Liver (tissue), 9 donors: ENCODE data around the gene CFAP44. TPM values are rescaled to one million over a fixed set of nuclear protein-coding genes. Genes with fewer than 3 reads are reported as not detected.

Experiments used
- DNase-seq: peaks from one replicate; pipeline ENCODE4 v3.0.0-alpha.2; 2017; ENCODE audit warnings: low spot score
- H3K27ac ChIP-seq, 2 donors: one replicate each; pipeline ENCODE4 v1.7.0; 2013; ENCODE audit warnings: inconsistent platforms in 2 of 2, low read length in 2 of 2, control low read depth in 1 of 2, low read depth in 1 of 2, mild to moderate bottlenecking in 1 of 2
- H3K27me3 ChIP-seq, 4 donors: one replicate each; pipeline versions ENCODE4 v1.6.1 to v1.7.0; 2013; ENCODE audit warnings: low read length in 3 of 4, inconsistent platforms in 1 of 4, mild to moderate bottlenecking in 1 of 4, moderate library complexity in 1 of 4; ENCODE audit not compliant: control insufficient read depth in 4 of 4, insufficient read depth in 4 of 4
- H3K36me3 ChIP-seq, 4 donors: one replicate each; pipeline versions ENCODE4 v1.6.1 to v1.7.0; 2013; ENCODE audit warnings: low read length in 3 of 4, mild to moderate bottlenecking in 3 of 4, low read depth in 1 of 4, moderate library complexity in 1 of 4; ENCODE audit not compliant: control insufficient read depth in 4 of 4, insufficient read depth in 3 of 4
- H3K4me1 ChIP-seq, 4 donors: one replicate each; pipeline versions ENCODE4 v1.6.1 to v1.7.0; 2013; ENCODE audit warnings: low read length in 3 of 4, mild to moderate bottlenecking in 3 of 4, moderate library complexity in 1 of 4; ENCODE audit not compliant: control insufficient read depth in 4 of 4, insufficient read depth in 4 of 4
- H3K4me3 ChIP-seq, 3 donors: one replicate each; pipeline versions ENCODE4 v1.6.1 to v1.7.0; 2013; ENCODE audit warnings: low read length in 3 of 3, control low read depth in 1 of 3, low read depth in 1 of 3, mild to moderate bottlenecking in 1 of 3
- H3K9ac ChIP-seq, 2 donors: one replicate each; pipeline ENCODE4 v1.7.0; 2013; ENCODE audit warnings: low read length in 2 of 2, mild to moderate bottlenecking in 2 of 2, moderate library complexity in 2 of 2, control low read depth in 1 of 2, low read depth in 1 of 2
- H3K9me3 ChIP-seq, 4 donors: one replicate each; pipeline versions ENCODE4 v1.6.1 to v1.7.0; 2013; ENCODE audit warnings: low read length in 3 of 4; ENCODE audit not compliant: control insufficient read depth in 4 of 4
- EGR1 ChIP-seq, 2 donors: IDR thresholded peaks; 2 replicates each; pipeline ENCODE4 v1.6.1; 2016 to 2018; ENCODE audit warnings: antibody characterized with exemption in 2 of 2, low read depth in 2 of 2
- FOXA1 ChIP-seq: IDR thresholded peaks from 2 replicates; pipeline ENCODE4 v1.6.1; 2016; ENCODE audit warnings: antibody characterized with exemption
- FOXA2 ChIP-seq: IDR thresholded peaks from 2 replicates; pipeline ENCODE4 v1.6.1; 2016; ENCODE audit warnings: antibody characterized with exemption
- GABPA ChIP-seq, 2 donors: IDR thresholded peaks in 1 of 2; conservative IDR thresholded peaks in 1 of 2; 2 replicates each; pipeline ENCODE4 v1.6.1; 2016; ENCODE audit warnings: antibody characterized with exemption in 2 of 2, mild to moderate bottlenecking in 1 of 2, moderate library complexity in 1 of 2
- HNF4A ChIP-seq, 2 donors: conservative IDR thresholded peaks; 2 replicates each; pipeline ENCODE4 v1.6.1; 2016; ENCODE audit warnings: antibody characterized with exemption in 2 of 2, mild to moderate bottlenecking in 2 of 2
- HNF4G ChIP-seq: IDR thresholded peaks from 2 replicates; pipeline ENCODE4 v1.6.1; 2016; ENCODE audit warnings: antibody characterized with exemption
- JUND ChIP-seq, 2 donors: IDR thresholded peaks; 2 replicates each; pipeline ENCODE4 v1.6.1; 2016; ENCODE audit warnings: antibody characterized with exemption in 2 of 2
- NR2F2 ChIP-seq: IDR thresholded peaks from 2 replicates; pipeline ENCODE4 v1.6.1; 2016; ENCODE audit warnings: antibody characterized with exemption
- RAD21 ChIP-seq, 2 donors: IDR thresholded peaks; 2 replicates each; pipeline ENCODE4 v1.6.1; 2016; ENCODE audit warnings: antibody characterized with exemption in 2 of 2, mild to moderate bottlenecking in 2 of 2
- RXRA ChIP-seq, 2 donors: IDR thresholded peaks; 2 replicates each; pipeline ENCODE4 v1.6.1; 2017 to 2018; ENCODE audit warnings: antibody characterized with exemption in 2 of 2, mild to moderate bottlenecking in 1 of 2
- SP1 ChIP-seq: IDR thresholded peaks from 2 replicates; pipeline ENCODE4 v1.6.1; 2018; ENCODE audit warnings: antibody characterized with exemption, mild to moderate bottlenecking
- TAF1 ChIP-seq: conservative IDR thresholded peaks from 2 replicates; pipeline ENCODE4 v1.6.1; 2016; ENCODE audit warnings: antibody characterized with exemption, mild to moderate bottlenecking
- WGBS: extraction: QIAGEN DNeasy Blood & Tissue Kit; methylation state at CpG from one replicate; pipeline ENCODE4 v1.1.7; 2013; 5-methylcytosine and 5-hydroxymethylcytosine counted together
- polyA plus RNA-seq, 2 donors: library from polyadenylated mRNA; stranded (reverse) in 1 of 2; unstranded in 1 of 2; fragments of 200-250 nt in 1 of 2; fragments of >200 nt in 1 of 2; fragmentation: Nextera tagmentation in 1 of 2; extraction: Ambion mirVana in 1 of 2; gene quantifications; one replicate each; pipeline versions ENCODE4 v1.2.1 to v1.2.3, GENCODE V29; 2013 to 2015
- total RNA-seq, 2 donors: library from RNA; depleted of rRNA; stranded (reverse); fragments of >200 nt; gene quantifications; one replicate each; pipeline ENCODE4 v1.2.3, GENCODE V29; 2014
- TF ChIP-seq, protein P1 (sequence below): IDR thresholded peaks from 2 replicates; pipeline ENCODE4 v1.6.1; 2016; ENCODE audit warnings: antibody characterized with exemption
- TF ChIP-seq, protein P2 (sequence below): IDR thresholded peaks from 2 replicates; pipeline ENCODE4 v1.6.1; 2016; ENCODE audit warnings: antibody characterized with exemption, mild to moderate bottlenecking
- TF ChIP-seq, protein P3 (sequence below): IDR thresholded peaks from 2 replicates; pipeline ENCODE4 v1.6.1; 2016; ENCODE audit warnings: antibody characterized with exemption
- TF ChIP-seq, protein P4 (sequence below): IDR thresholded peaks from 2 replicates; pipeline ENCODE4 v1.6.1; 2016; ENCODE audit warnings: antibody characterized with exemption
- TF ChIP-seq, protein P5 (sequence below): fragments of 150-350 bp; IDR thresholded peaks from 2 replicates; pipeline ENCODE4 v1.5.1; 2017; ENCODE audit warnings: improper control_type of control experiment, low read depth, low read length; ENCODE audit not compliant: missing input control
- donor health status: healthy.
- donor health status: healthy.
- donor health status: healthy.
- donor health status: healthy.
- donor health status: healthy.

CFAP44 gene
- total and polyA plus RNA-seq, 4 donors = 0.56 to 7.6 (median 1.1) TPM

DNA sequence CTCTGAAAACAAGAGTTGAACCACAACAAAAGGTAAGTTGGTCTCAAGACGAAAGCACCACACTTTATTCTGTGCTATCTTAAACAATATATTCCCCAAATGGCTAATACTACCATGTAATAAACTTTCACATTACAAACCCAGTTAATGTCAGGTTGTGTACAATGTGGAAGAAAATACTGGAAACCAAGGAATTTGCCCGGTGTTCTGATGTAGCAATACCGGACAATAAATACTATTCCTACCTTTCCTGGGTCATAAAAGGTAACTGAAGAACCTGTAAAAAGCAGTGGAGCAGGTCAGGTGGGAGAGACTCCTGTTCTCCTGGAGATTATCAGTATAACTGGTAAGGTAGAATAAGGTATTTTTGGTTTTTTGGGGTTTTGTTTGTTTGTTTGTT, 3.9 kb downstream of the CFAP44 start:
- Histone ChIP-seq H3K36me3 (no peaks in the 10 kb centered on the region), H3K4me1 (no peaks in the 10 kb centered on the region), H3K9ac (no peak overlapping the region), H3K27me3 (no peaks in the 10 kb centered on the region), H3K4me3 (no peak overlapping the region), H3K9me3 (no peaks in the 10 kb centered on the region), H3K27ac (no peak overlapping the region)
- no peak for DNase-seq
- 83% methylated on average over 3 of the region's 3 CpGs for WGBS
- TF ChIP-seq NR2F2 (no peak), HNF4A (conservative IDR thresholded peaks at IDR 0.05) (no peak), TAF1 (no peak), RXRA (IDR thresholded peaks at IDR 0.05) (no peak), RAD21 (IDR thresholded peaks at IDR 0.05) (no peak), FOXA2 (no peak), GABPA (IDR thresholded peaks at IDR 0.05 in 1 of 2, conservative IDR thresholded peaks at IDR 0.05 in 1 of 2) (no peak), SP1 (no peak)
- TF ChIP-seq, protein P1, sequence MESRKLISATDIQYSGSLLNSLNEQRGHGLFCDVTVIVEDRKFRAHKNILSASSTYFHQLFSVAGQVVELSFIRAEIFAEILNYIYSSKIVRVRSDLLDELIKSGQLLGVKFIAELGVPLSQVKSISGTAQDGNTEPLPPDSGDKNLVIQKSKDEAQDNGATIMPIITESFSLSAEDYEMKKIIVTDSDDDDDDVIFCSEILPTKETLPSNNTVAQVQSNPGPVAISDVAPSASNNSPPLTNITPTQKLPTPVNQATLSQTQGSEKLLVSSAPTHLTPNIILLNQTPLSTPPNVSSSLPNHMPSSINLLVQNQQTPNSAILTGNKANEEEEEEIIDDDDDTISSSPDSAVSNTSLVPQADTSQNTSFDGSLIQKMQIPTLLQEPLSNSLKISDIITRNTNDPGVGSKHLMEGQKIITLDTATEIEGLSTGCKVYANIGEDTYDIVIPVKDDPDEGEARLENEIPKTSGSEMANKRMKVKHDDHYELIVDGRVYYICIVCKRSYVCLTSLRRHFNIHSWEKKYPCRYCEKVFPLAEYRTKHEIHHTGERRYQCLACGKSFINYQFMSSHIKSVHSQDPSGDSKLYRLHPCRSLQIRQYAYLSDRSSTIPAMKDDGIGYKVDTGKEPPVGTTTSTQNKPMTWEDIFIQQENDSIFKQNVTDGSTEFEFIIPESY = no peak
- TF ChIP-seq, protein P2, sequence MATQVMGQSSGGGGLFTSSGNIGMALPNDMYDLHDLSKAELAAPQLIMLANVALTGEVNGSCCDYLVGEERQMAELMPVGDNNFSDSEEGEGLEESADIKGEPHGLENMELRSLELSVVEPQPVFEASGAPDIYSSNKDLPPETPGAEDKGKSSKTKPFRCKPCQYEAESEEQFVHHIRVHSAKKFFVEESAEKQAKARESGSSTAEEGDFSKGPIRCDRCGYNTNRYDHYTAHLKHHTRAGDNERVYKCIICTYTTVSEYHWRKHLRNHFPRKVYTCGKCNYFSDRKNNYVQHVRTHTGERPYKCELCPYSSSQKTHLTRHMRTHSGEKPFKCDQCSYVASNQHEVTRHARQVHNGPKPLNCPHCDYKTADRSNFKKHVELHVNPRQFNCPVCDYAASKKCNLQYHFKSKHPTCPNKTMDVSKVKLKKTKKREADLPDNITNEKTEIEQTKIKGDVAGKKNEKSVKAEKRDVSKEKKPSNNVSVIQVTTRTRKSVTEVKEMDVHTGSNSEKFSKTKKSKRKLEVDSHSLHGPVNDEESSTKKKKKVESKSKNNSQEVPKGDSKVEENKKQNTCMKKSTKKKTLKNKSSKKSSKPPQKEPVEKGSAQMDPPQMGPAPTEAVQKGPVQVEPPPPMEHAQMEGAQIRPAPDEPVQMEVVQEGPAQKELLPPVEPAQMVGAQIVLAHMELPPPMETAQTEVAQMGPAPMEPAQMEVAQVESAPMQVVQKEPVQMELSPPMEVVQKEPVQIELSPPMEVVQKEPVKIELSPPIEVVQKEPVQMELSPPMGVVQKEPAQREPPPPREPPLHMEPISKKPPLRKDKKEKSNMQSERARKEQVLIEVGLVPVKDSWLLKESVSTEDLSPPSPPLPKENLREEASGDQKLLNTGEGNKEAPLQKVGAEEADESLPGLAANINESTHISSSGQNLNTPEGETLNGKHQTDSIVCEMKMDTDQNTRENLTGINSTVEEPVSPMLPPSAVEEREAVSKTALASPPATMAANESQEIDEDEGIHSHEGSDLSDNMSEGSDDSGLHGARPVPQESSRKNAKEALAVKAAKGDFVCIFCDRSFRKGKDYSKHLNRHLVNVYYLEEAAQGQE = no peak

DNA sequence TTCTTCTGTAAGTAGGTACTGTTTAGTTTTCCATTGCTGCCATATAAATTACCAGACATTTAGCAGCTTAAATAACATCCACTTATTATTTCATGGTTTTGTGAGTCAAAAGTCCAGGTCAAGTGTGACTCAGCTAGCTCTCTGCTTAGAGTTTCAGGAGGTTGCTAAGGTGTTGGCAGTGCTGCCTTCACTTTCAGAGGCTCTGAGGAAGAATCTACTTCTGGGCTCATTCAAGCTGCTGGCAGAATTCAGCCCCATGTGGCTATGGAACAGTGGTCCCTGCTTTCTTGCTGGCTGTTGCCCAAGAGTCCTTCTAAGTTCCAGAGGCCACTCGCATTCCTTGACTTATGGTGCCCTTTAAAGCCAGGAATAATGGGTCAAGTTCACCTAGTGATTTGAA, 4.5 kb downstream of the CFAP44 start:
- TF ChIP-seq, protein P1 = no peak
- TF ChIP-seq, protein P3, sequence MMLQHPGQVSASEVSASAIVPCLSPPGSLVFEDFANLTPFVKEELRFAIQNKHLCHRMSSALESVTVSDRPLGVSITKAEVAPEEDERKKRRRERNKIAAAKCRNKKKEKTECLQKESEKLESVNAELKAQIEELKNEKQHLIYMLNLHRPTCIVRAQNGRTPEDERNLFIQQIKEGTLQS = no peak
- TF ChIP-seq, protein P4, sequence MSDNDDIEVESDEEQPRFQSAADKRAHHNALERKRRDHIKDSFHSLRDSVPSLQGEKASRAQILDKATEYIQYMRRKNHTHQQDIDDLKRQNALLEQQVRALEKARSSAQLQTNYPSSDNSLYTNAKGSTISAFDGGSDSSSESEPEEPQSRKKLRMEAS = no peak
- TF ChIP-seq FOXA2 (no peak), JUND (IDR thresholded peaks at IDR 0.05) (no peak), RXRA (IDR thresholded peaks at IDR 0.05) (no peak), TAF1 (no peak), EGR1 (IDR thresholded peaks at IDR 0.05; ENCODE audit: low read depth in 2 of 2) (no peak), NR2F2 (no peak), FOXA1 (no peak), HNF4A (conservative IDR thresholded peaks at IDR 0.05) (no peak), RAD21 (IDR thresholded peaks at IDR 0.05) (no peak), HNF4G (no peak)
- TF ChIP-seq, protein P2 = no peak
- TF ChIP-seq, protein P5, sequence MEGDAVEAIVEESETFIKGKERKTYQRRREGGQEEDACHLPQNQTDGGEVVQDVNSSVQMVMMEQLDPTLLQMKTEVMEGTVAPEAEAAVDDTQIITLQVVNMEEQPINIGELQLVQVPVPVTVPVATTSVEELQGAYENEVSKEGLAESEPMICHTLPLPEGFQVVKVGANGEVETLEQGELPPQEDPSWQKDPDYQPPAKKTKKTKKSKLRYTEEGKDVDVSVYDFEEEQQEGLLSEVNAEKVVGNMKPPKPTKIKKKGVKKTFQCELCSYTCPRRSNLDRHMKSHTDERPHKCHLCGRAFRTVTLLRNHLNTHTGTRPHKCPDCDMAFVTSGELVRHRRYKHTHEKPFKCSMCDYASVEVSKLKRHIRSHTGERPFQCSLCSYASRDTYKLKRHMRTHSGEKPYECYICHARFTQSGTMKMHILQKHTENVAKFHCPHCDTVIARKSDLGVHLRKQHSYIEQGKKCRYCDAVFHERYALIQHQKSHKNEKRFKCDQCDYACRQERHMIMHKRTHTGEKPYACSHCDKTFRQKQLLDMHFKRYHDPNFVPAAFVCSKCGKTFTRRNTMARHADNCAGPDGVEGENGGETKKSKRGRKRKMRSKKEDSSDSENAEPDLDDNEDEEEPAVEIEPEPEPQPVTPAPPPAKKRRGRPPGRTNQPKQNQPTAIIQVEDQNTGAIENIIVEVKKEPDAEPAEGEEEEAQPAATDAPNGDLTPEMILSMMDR = no peak
- H3K4me3 ChIP-seq = no peak overlapping the region
- H3K27me3 ChIP-seq = no peaks in the 10 kb centered on the region
- no peak for DNase-seq
- 96% methylated on average over 1 of the region's 1 CpG for WGBS
- no peak overlapping the region for H3K9ac ChIP-seq
- H3K4me1 ChIP-seq = no peaks in the 10 kb centered on the region
- H3K36me3 ChIP-seq = no peaks in the 10 kb centered on the region
- no peaks in the 10 kb centered on the region for H3K9me3 ChIP-seq
- no peak overlapping the region for H3K27ac ChIP-seq
